Vagina (tissue), 2 donors: Measurements from ENCODE around the gene NBPF1.
"Not testable (repeated sequence)": the region's sequence is repeated elsewhere in the genome, so short reads cannot be mapped to it uniquely, and the experiment has no call there.

Experiments
- CTCF ChIP-seq, 3 experiments: fragments of 450-650 bp in 2 of 3; fragments of 200-600 bp in 1 of 3; sonication (generic) in 1 of 3; IDR thresholded peaks; one replicate each; pipeline ENCODE4 v1.5.1; 2017 to 2019; ENCODE audit warnings: antibody characterized with exemption in 3 of 3, mild to moderate bottlenecking in 2 of 3, moderate library complexity in 2 of 3
- POLR2A ChIP-seq, 2 donors: fragments of 450-650 bp; IDR thresholded peaks; one replicate each; pipeline ENCODE4 v1.6.1; 2017; ENCODE audit warnings: antibody characterized with exemption in 2 of 2, mild to moderate bottlenecking in 2 of 2, moderate library complexity in 2 of 2

- TF ChIP-seq CTCF, POLR2A (IDR thresholded peaks at IDR 0.05): not testable (repeated sequence)
Measured at GRCh38 chr1:16604514-16605212, 8.7 kb downstream of the NBPF1 start.
